Measurements from ENCODE around the gene FBXW11.

DNA sequence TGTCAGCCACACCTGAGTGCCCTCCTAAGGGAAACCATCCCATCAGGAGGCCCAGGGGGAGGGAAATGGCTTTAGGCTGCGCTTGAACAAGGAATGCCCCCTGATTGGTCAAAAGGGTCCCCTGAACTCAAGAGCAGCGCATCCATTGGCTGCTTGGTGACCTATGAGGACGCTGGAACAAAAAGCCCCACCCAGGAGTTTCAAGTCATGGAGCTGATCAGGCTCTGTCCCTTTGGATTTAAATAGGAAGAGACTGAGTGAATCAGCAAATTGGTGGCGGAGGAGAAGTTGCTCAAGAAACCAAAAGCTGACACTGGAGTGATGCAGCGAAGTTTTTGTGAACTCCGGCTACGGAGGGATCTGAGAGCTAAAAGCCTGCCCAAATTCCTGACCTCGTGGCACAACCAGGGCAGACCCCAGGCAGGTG lies 154.2 kb downstream of the FBXW11 start:
- TF ChIP-seq RAD21 (IDR thresholded peaks at IDR 0.05 in 1 of 2, conservative IDR thresholded peaks at IDR 0.05 in 1 of 2; ENCODE audit: low read depth in 2 of 2, low read length in 2 of 2) (no peak), TAF1 (IDR thresholded peaks at IDR 0.05; ENCODE audit: low read depth, low read length) (no peak), JUN (IDR thresholded peaks at IDR 0.05; ENCODE audit: low read depth, low read length) (no peak)
- TF ChIP-seq, protein P1, sequence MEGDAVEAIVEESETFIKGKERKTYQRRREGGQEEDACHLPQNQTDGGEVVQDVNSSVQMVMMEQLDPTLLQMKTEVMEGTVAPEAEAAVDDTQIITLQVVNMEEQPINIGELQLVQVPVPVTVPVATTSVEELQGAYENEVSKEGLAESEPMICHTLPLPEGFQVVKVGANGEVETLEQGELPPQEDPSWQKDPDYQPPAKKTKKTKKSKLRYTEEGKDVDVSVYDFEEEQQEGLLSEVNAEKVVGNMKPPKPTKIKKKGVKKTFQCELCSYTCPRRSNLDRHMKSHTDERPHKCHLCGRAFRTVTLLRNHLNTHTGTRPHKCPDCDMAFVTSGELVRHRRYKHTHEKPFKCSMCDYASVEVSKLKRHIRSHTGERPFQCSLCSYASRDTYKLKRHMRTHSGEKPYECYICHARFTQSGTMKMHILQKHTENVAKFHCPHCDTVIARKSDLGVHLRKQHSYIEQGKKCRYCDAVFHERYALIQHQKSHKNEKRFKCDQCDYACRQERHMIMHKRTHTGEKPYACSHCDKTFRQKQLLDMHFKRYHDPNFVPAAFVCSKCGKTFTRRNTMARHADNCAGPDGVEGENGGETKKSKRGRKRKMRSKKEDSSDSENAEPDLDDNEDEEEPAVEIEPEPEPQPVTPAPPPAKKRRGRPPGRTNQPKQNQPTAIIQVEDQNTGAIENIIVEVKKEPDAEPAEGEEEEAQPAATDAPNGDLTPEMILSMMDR (IDR thresholded peaks at IDR 0.05; ENCODE audit: control extremely low read depth in 1 of 3, insufficient read depth in 1 of 3, low read depth in 1 of 3, low read length in 3 of 3), result no peak

Measured in H1 (cell line).